Heart left ventricle (tissue), 13 donors: ENCODE results near the gene RAI2.

Source experiments
- POLR2A ChIP-seq, 2 donors: fragments of 450-650 bp; IDR thresholded peaks; one replicate each; pipeline ENCODE4 v1.6.1; 2017; ENCODE audit warnings: antibody characterized with exemption in 2 of 2, mild to moderate bottlenecking in 2 of 2, moderate library complexity in 2 of 2
- TF ChIP-seq, protein P1 (sequence below), 12 donors: fragments of 200-600 bp; sonication (generic) in 4 of 12; IDR thresholded peaks; one replicate each; pipeline versions ENCODE4 v1.5.0 to v1.8.0; 2018 to 2022; ENCODE audit warnings: antibody characterized with exemption in 12 of 12, mild to moderate bottlenecking in 5 of 12
- donor health status: ischemic (EF 13 %, LVEDD 7.1; RV severe dilation, severe dysfunction).
- donor health status: DM: no; HTN: yes; CAD: no.
- donor health status: DM: no; HTN: no; CAD: no.
- donor health status: ischemic (EF 25% LVEDD 6.9; RV normal size, moderate dysfunction).
- donor health status: ischemic (EF 25% LVEDD 5.7; RV mildly dilated, moderate dysfunction).
- donor health status: ischemic (EF 35%, LVEDD 5.7; RV mildly dilated, moderate dysfunction).
- donor health status: nonischemic (EF 11% LVEDD 7.7; RV severe dilation, severe dysfunction).
- donor health status: DM: yes; HTN: yes; CAD: no.
- donor health status: PGD.
- donor health status: ischemic (EF 29% LVEDD 5.4; RV normal size, mild dysfunction).
- donor health status: nonischemic (EF 23%, LVEDD 6.1; RV moderate dilation, normal function).

DNA sequence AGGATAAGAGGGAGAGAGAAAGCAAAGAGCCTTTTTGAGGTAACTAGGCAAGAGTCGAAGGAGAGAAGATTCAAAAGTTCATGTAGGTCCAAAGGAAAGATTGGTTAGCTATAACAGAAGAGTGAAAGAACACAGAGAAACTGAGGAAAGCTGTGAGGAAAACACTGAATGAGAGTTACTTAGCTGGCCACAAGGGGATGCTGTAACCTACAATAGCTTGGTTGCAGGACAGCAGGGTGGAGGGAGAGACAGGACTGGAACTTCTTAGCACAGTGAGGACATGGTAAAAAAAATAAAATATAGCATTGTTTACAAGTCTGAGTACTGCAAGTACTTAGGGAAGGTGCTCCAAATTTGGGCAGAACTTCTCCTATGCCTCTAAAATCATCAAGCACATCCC is 48.3 kb downstream of the RAI2 start:
- TF ChIP-seq, protein P1, sequence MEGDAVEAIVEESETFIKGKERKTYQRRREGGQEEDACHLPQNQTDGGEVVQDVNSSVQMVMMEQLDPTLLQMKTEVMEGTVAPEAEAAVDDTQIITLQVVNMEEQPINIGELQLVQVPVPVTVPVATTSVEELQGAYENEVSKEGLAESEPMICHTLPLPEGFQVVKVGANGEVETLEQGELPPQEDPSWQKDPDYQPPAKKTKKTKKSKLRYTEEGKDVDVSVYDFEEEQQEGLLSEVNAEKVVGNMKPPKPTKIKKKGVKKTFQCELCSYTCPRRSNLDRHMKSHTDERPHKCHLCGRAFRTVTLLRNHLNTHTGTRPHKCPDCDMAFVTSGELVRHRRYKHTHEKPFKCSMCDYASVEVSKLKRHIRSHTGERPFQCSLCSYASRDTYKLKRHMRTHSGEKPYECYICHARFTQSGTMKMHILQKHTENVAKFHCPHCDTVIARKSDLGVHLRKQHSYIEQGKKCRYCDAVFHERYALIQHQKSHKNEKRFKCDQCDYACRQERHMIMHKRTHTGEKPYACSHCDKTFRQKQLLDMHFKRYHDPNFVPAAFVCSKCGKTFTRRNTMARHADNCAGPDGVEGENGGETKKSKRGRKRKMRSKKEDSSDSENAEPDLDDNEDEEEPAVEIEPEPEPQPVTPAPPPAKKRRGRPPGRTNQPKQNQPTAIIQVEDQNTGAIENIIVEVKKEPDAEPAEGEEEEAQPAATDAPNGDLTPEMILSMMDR (IDR thresholded peaks at IDR 0.05), result peak; percentile 37 to 68 (median 55)
- no peak for TF ChIP-seq POLR2A (IDR thresholded peaks at IDR 0.05)
